ELR (cell line): ENCODE results near the gene PIEZO1.
A peak's percentile ranks its signal among the peaks of the same experiment; 100 is the strongest.

Experiments
- DNase-seq: peaks from one replicate; pipeline ENCODE4 v3.0.0-alpha.2; 2015; ENCODE audit warnings: low read depth

Gene PIEZO1

GRCh38 chr16:88749358-88749757, 35.7 kb downstream of the PIEZO1 start:
- DNase-seq: no peak

GRCh38 chr16:88748364-88748763, 36.7 kb downstream of the PIEZO1 start:
- DNase-seq: no peak

GRCh38 chr16:88747588-88748301, 37.3 kb downstream of the PIEZO1 start:
- peak; percentile 62 for DNase-seq

- no peak for DNase-seq
Observed at GRCh38 chr16:88746506-88746905, 38.5 kb downstream of the PIEZO1 start.

GRCh38 chr16:88744577-88745521, 40.2 kb downstream of the PIEZO1 start:
- DNase-seq: no peak

GRCh38 chr16:88743693-88744576, 41.1 kb downstream of the PIEZO1 start:
- peak; percentile 77 for DNase-seq

- no peak for DNase-seq
Observed at GRCh38 chr16:88742896-88743605, 42.0 kb downstream of the PIEZO1 start.

- DNase-seq: no peak
Observed at GRCh38 chr16:88741368-88741767, 43.7 kb downstream of the PIEZO1 start.

- no peak for DNase-seq
Observed at GRCh38 chr16:88740727-88741055, 44.3 kb downstream of the PIEZO1 start.

GRCh38 chr16:88739977-88740726, 44.9 kb downstream of the PIEZO1 start:
- DNase-seq: no peak

GRCh38 chr16:88739139-88739976, 45.7 kb downstream of the PIEZO1 start:
- DNase-seq: no peak

- no peak for DNase-seq
Observed at GRCh38 chr16:88738151-88739084, 46.6 kb downstream of the PIEZO1 start.

GRCh38 chr16:88737298-88738150, 47.5 kb downstream of the PIEZO1 start:
- peak; percentile 84 for DNase-seq

GRCh38 chr16:88736496-88736895, 48.5 kb downstream of the PIEZO1 start:
- DNase-seq: no peak

GRCh38 chr16:88736088-88736487, 48.9 kb downstream of the PIEZO1 start:
- DNase-seq: no peak

- no peak for DNase-seq
Observed at GRCh38 chr16:88735616-88736015, 49.4 kb downstream of the PIEZO1 start.

GRCh38 chr16:88735121-88735520, 49.9 kb downstream of the PIEZO1 start:
- DNase-seq: no peak

GRCh38 chr16:88734361-88734728, 50.7 kb downstream of the PIEZO1 start:
- DNase-seq: no peak
